Measurements from ENCODE around the gene EXOSC1. TPM values are rescaled to one million over a fixed set of nuclear protein-coding genes. Genes with fewer than 3 reads are reported as not detected.

The EXOSC1 gene
- total and polyA plus RNA-seq, 4 donors = 28.7 to 60.3 (median 30.8) TPM

DNA sequence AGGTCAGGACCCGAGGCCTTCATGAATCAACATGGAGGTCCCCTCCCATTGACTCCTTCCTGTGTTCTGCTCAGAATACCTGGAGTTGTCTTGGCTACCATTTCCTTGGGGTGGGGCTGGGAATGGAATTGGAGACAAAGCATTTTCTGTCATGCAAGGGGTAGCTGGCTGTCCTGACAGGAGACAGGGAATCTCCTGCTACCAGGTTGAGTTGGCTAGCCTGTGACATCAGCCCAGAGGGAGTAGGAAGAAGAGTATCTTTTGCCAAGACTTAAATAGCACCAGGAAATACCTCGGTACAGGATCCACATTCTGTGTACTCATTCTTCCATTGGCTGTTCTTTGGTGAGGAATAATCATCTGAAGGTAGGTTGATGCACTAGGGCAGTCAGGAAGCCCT, 5.0 kb upstream of the EXOSC1 start:
- peaks cover 4 to 33% (median 22%) of the 10 kb centered on the region in 4 donors for H3K36me3 ChIP-seq (ENCODE audit: control insufficient read depth in 4 of 4, insufficient read depth in 4 of 4, low read length in 4 of 4)
- peaks cover 0 to 20% (median 9%) of the 10 kb centered on the region in 5 donors for H3K4me1 ChIP-seq (ENCODE audit: control insufficient read depth in 5 of 5, insufficient read depth in 5 of 5, low read length in 5 of 5)
- TF ChIP-seq CTCF (IDR thresholded peaks at IDR 0.05; ENCODE audit: control extremely low read depth, extremely low read depth) = no peak
- WGBS, 2 donors = 57 to 78% methylated on average over 2 of the region's 2 CpGs
- no peak overlapping the region for H3K4me3 ChIP-seq
- H3K27me3 ChIP-seq (ENCODE audit: control insufficient read depth in 3 of 3, insufficient read depth in 3 of 3, low read length in 2 of 3) = no peaks in the 10 kb centered on the region
- no peak for ATAC-seq (ENCODE audit: insufficient read depth, low FRiP score)
- peak overlapping the region in 1 of 2 donors; percentile 20 for H3K27ac ChIP-seq (ENCODE audit: low read depth in 1 of 2, low read length in 1 of 2)
- no peak for DNase-seq
- no peak overlapping the region for H3K9ac ChIP-seq (ENCODE audit: insufficient read depth in 1 of 2, low read length in 2 of 2)
- H3K9me3 ChIP-seq (ENCODE audit: control insufficient read depth in 4 of 4, insufficient read depth in 3 of 4, low read length in 3 of 4) = no peaks in the 10 kb centered on the region

DNA sequence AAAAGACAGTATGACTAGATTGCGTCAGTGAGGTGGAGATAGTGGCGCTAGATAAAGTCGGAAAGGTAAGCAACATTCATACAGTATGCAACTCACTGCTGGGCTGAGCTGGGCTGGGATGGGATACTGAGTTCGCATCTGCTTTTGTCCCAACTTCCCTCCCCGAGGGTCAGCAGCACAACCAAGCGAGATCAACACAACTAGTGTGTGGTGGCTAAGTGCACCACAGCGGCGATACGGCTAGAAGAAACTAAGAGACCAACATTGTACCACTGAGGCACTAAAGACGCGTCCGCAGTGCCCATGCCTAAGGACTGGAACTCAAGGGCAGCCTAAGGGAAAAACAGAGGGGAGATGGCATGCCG, 467 bp downstream of the EXOSC1 start:
- Histone ChIP-seq H3K9ac (ENCODE audit: insufficient read depth in 1 of 2, low read length in 2 of 2) (peak overlapping the region in 1 of 2 donors; percentile 26), H3K27ac (ENCODE audit: low read depth in 1 of 2, low read length in 1 of 2) (peak overlapping the region; percentile 57 to 75), H3K4me1 (ENCODE audit: control insufficient read depth in 5 of 5, insufficient read depth in 5 of 5, low read length in 5 of 5) (peaks cover 0 to 29% (median 10%) of the 10 kb centered on the region in 5 donors), H3K36me3 (ENCODE audit: control insufficient read depth in 4 of 4, insufficient read depth in 4 of 4, low read length in 4 of 4) (peaks cover 0 to 12% (median 6%) of the 10 kb centered on the region in 4 donors), H3K4me3 (peak overlapping the region; percentile 93), H3K9me3 (ENCODE audit: control insufficient read depth in 4 of 4, insufficient read depth in 3 of 4, low read length in 3 of 4) (no peaks in the 10 kb centered on the region), H3K27me3 (ENCODE audit: control insufficient read depth in 3 of 3, insufficient read depth in 3 of 3, low read length in 2 of 3) (no peaks in the 10 kb centered on the region)
- no peak for TF ChIP-seq CTCF (IDR thresholded peaks at IDR 0.05; ENCODE audit: control extremely low read depth, extremely low read depth)
- 1 to 2% methylated on average over 13 of the region's 13 CpGs for WGBS, 2 donors
- no peak for DNase-seq
- ATAC-seq (ENCODE audit: insufficient read depth, low FRiP score) = no peak

DNA sequence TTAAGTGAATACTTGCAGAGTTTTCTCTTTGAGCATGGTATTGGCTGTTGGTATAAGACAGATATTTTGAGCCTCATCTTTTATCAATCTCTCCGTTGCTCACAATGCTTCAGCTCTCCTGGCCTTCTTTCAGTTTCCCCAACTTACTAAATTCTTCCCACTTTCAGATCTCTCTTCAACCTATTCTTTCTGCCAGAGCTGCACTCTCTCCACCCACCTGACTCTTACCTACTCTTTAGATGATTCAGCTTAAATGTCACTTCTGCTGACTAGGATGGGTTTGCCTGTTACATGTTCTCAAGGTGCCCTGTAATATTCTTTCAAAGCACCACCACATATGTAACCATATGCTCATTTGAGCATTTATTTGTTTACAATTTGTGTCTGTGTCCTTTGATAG, 1.6 kb downstream of the EXOSC1 start:
- Histone ChIP-seq H3K4me3 (no peak overlapping the region), H3K36me3 (ENCODE audit: control insufficient read depth in 4 of 4, insufficient read depth in 4 of 4, low read length in 4 of 4) (peaks cover 0 to 13% (median 8%) of the 10 kb centered on the region in 4 donors), H3K9ac (ENCODE audit: insufficient read depth in 1 of 2, low read length in 2 of 2) (no peak overlapping the region), H3K27me3 (ENCODE audit: control insufficient read depth in 3 of 3, insufficient read depth in 3 of 3, low read length in 2 of 3) (no peaks in the 10 kb centered on the region), H3K4me1 (ENCODE audit: control insufficient read depth in 5 of 5, insufficient read depth in 5 of 5, low read length in 5 of 5) (peaks cover 0 to 29% (median 10%) of the 10 kb centered on the region in 5 donors), H3K27ac (ENCODE audit: low read depth in 1 of 2, low read length in 1 of 2) (no peak overlapping the region), H3K9me3 (ENCODE audit: control insufficient read depth in 4 of 4, insufficient read depth in 3 of 4, low read length in 3 of 4) (no peaks in the 10 kb centered on the region)
- no peak for DNase-seq
- no peak for ATAC-seq (ENCODE audit: insufficient read depth, low FRiP score)
- 84 to 89% methylated on average over 1 of the region's 1 CpG for WGBS, 2 donors
- TF ChIP-seq CTCF (IDR thresholded peaks at IDR 0.05; ENCODE audit: control extremely low read depth, extremely low read depth) = no peak

- H3K9me3 ChIP-seq (ENCODE audit: control insufficient read depth in 4 of 4, insufficient read depth in 3 of 4, low read length in 3 of 4) = no peaks in the 10 kb centered on the region
- no peak for TF ChIP-seq CTCF (IDR thresholded peaks at IDR 0.05; ENCODE audit: control extremely low read depth, extremely low read depth)
- no peak for ATAC-seq (ENCODE audit: insufficient read depth, low FRiP score)
- H3K27me3 ChIP-seq (ENCODE audit: control insufficient read depth in 3 of 3, insufficient read depth in 3 of 3, low read length in 2 of 3) = no peaks in the 10 kb centered on the region
- peaks cover 0 to 21% (median 10%) of the 10 kb centered on the region in 4 donors for H3K36me3 ChIP-seq (ENCODE audit: control insufficient read depth in 4 of 4, insufficient read depth in 4 of 4, low read length in 4 of 4)
- no peak for DNase-seq
- H3K4me3 ChIP-seq = no peak overlapping the region
- peaks cover 0 to 17% (median 10%) of the 10 kb centered on the region in 5 donors for H3K4me1 ChIP-seq (ENCODE audit: control insufficient read depth in 5 of 5, insufficient read depth in 5 of 5, low read length in 5 of 5)
- no peak overlapping the region for H3K9ac ChIP-seq (ENCODE audit: insufficient read depth in 1 of 2, low read length in 2 of 2)
- WGBS, 2 donors = 100% methylated on average over 1 of the region's 1 CpG
- no peak overlapping the region for H3K27ac ChIP-seq (ENCODE audit: low read depth in 1 of 2, low read length in 1 of 2)
These were observed 3.5 kb downstream of the EXOSC1 start for GRCh38 chr10:97442277-97442676.
